B cell (primary cell): Measurements from ENCODE around the gene GRK6. TPM values are rescaled to one million over a fixed set of nuclear protein-coding genes. Genes with fewer than 3 reads are reported as not detected.
A peak's percentile ranks its signal among the peaks of the same experiment; 100 is the strongest.

Experiments used
- ATAC-seq: fragments of 200-7000 bp; cut with Tn5 transposase; one replicate; pipeline ENCODE4 v1.10.0; 2021; ENCODE audit warnings: low read depth, mild to moderate bottlenecking, moderate number of reproducible peaks, moderate library complexity
- CTCF ChIA-PET: fragments of 350-600 bp; sonication (Branson Sonifier 250); formaldehyde crosslinking; loops from one replicate; lab custom pipeline; 2021; ENCODE audit warnings: antibody characterized with exemption, inconsistent platforms; lab: Charles Lee
- POLR2A ChIA-PET: fragments of 350-600 bp; sonication (Branson Sonifier 250); formaldehyde crosslinking; loops from one replicate; lab custom pipeline; 2021; ENCODE audit warnings: antibody characterized with exemption; lab: Charles Lee
- DNase-seq: peaks from one replicate; pipeline ENCODE4 v3.0.0; 2013
- H2AFZ ChIP-seq: 2 replicates; pipeline ENCODE4 v1.6.1; 2012; ENCODE audit warnings: mild to moderate bottlenecking, low read depth, low read length; ENCODE audit not compliant: insufficient read depth, poor library complexity, severe bottlenecking
- H3K27ac ChIP-seq, 2 donors: 1 replicate in 1 of 2; 2 replicates in 1 of 2; pipeline ENCODE4 v1.5.1; 2012 to 2013; ENCODE audit warnings: low read length in 2 of 2, mild to moderate bottlenecking in 2 of 2, moderate library complexity in 1 of 2
- H3K27me3 ChIP-seq, 4 experiments: fragments of 200-600 bp in 1 of 4; sonication (generic) in 1 of 4; replicated peaks in 1 of 4; 1 replicate in 2 of 4; 2 replicates in 2 of 4; pipeline versions ENCODE4 v1.6.1 to v1.7.0; 2013 to 2016; ENCODE audit warnings: low read length in 3 of 4, mild to moderate bottlenecking in 2 of 4, mixed read lengths in 1 of 4, moderate library complexity in 1 of 4; ENCODE audit not compliant: insufficient read depth in 4 of 4, control insufficient read depth in 3 of 4; ENCODE audit errors: control extremely low read depth in 1 of 4
- H3K36me3 ChIP-seq, 2 experiments: replicated peaks in 1 of 2; 1 replicate in 1 of 2; 2 replicates in 1 of 2; pipeline versions ENCODE4 v1.6.1 to v1.7.1; 2013; ENCODE audit warnings: low read length in 1 of 2; ENCODE audit not compliant: insufficient read depth in 2 of 2, control insufficient read depth in 1 of 2; ENCODE audit errors: control extremely low read depth in 1 of 2, extremely low read depth in 1 of 2
- H3K4me1 ChIP-seq, 2 donors: fragments of 200-600 bp in 1 of 2; sonication (generic) in 1 of 2; 1 replicate in 1 of 2; 2 replicates in 1 of 2; pipeline versions ENCODE4 v1.5.1 to v1.6.1; 2013 to 2017; ENCODE audit warnings: low read length in 2 of 2; ENCODE audit not compliant: control insufficient read depth in 2 of 2, insufficient read depth in 2 of 2
- H3K4me2 ChIP-seq: replicated peaks from 2 replicates; pipeline ENCODE3; 2012; ENCODE audit warnings: mild to moderate bottlenecking, low read depth, low read length; ENCODE audit not compliant: poor library complexity, severe bottlenecking
- H3K4me3 ChIP-seq, 5 experiments: fragments of 200-600 bp in 1 of 5; sonication (generic) in 1 of 5; 1 replicate in 3 of 5; 2 replicates in 2 of 5; pipeline versions ENCODE4 v1.5.1 to v1.7.0; 2011 to 2016; ENCODE audit warnings: low read length in 4 of 5, mild to moderate bottlenecking in 4 of 5, low read depth in 2 of 5, control low read depth in 1 of 5, moderate library complexity in 1 of 5; ENCODE audit not compliant: insufficient read depth in 1 of 5; ENCODE audit errors: control extremely low read depth in 1 of 5, extremely low read depth in 1 of 5
- H3K79me2 ChIP-seq: fragments of 200-600 bp; sonication (generic); one replicate; pipeline ENCODE4 v1.6.0; 2016; ENCODE audit warnings: low read length; ENCODE audit not compliant: control insufficient read depth, insufficient read depth
- H3K9ac ChIP-seq: fragments of 200-600 bp; sonication (generic); 2 replicates; pipeline ENCODE4 v1.6.1; 2017; ENCODE audit warnings: mild to moderate bottlenecking, low read length, moderate library complexity
- H3K9me3 ChIP-seq, 3 donors: one replicate each; pipeline versions ENCODE4 v1.6.1 to v1.7.1; 2013; ENCODE audit warnings: low read length in 2 of 3; ENCODE audit not compliant: control insufficient read depth in 2 of 3, insufficient read depth in 1 of 3; ENCODE audit errors: control extremely low read depth in 1 of 3
- H4K20me1 ChIP-seq: 2 replicates; pipeline ENCODE4 v1.6.0; 2012; ENCODE audit warnings: mild to moderate bottlenecking, low read length; ENCODE audit not compliant: insufficient read depth, control insufficient read depth, poor library complexity, severe bottlenecking
- H3K27ac Mint-ChIP-seq: one replicate; pipeline ENCODE4 v1.8.0; 2021; ENCODE audit warnings: mixed read lengths
- H3K27me3 Mint-ChIP-seq: one replicate; pipeline ENCODE4 v1.8.0; 2021; ENCODE audit warnings: mixed read lengths
- H3K4me1 Mint-ChIP-seq: one replicate; pipeline ENCODE4 v1.8.0; 2021; ENCODE audit warnings: mixed read lengths
- H3K4me3 Mint-ChIP-seq: one replicate; pipeline ENCODE4 v1.8.0; 2021; ENCODE audit warnings: mixed read lengths
- H3K9me3 Mint-ChIP-seq: one replicate; pipeline ENCODE4 v1.8.0; 2022; ENCODE audit warnings: mixed read lengths; ENCODE audit not compliant: insufficient read depth
- EZH2 ChIP-seq: IDR thresholded peaks from 2 replicates; pipeline ENCODE4 v1.6.1; 2012; ENCODE audit warnings: borderline replicate concordance, low read depth, mild to moderate bottlenecking, moderate library complexity, low read length; ENCODE audit not compliant: insufficient read depth, poor library complexity, severe bottlenecking
- whole genome bisulfite sequencing: methylation state at CpG from one replicate; pipeline ENCODE4 v1.1.5; 2013; ENCODE audit warnings: missing lambda C conversion rate; ENCODE audit not compliant: insufficient coverage; 5-methylcytosine and 5-hydroxymethylcytosine counted together
- intact Hi-C: fragments of 100-400 bp; cut with micrococcal nuclease; formaldehyde crosslinking; loops from one replicate; pipeline ENCODE4 v1.10.0; 2022
- polyA minus RNA-seq: library from RNA; depleted of rRNA, polyadenylated mRNA; stranded (reverse); fragments of >200 nt; gene quantifications from 2 replicates; pipeline ENCODE4 v1.2.3, GENCODE V29; 2012
- polyA plus RNA-seq: library from polyadenylated mRNA; depleted of rRNA; stranded (reverse); fragments of >200 nt; gene quantifications from 2 replicates; pipeline ENCODE4 v1.2.3, GENCODE V29; 2012
- total RNA-seq, 2 donors: library from RNA; stranded (reverse); fragments of 120-200 nt in 1 of 2; gene quantifications; 1 replicate in 1 of 2; 2 replicates in 1 of 2; pipeline versions ENCODE4 v1.2.3 to v1.2.4, GENCODE V29; 2013 to 2022
- TF ChIP-seq, protein P1 (sequence below): fragments of 200-600 bp; IDR thresholded peaks from one replicate; pipeline ENCODE4 v1.8.0; 2022; ENCODE audit warnings: antibody characterized with exemption, mild to moderate bottlenecking

GRK6 gene
- total RNA-seq (155 and 165 TPM in 2 replicates), polyA plus RNA-seq (150 and 173 TPM in 2 replicates), polyA minus RNA-seq (271 and 332 TPM in 2 replicates)
- total RNA-seq (2013) = 143 TPM

DNA sequence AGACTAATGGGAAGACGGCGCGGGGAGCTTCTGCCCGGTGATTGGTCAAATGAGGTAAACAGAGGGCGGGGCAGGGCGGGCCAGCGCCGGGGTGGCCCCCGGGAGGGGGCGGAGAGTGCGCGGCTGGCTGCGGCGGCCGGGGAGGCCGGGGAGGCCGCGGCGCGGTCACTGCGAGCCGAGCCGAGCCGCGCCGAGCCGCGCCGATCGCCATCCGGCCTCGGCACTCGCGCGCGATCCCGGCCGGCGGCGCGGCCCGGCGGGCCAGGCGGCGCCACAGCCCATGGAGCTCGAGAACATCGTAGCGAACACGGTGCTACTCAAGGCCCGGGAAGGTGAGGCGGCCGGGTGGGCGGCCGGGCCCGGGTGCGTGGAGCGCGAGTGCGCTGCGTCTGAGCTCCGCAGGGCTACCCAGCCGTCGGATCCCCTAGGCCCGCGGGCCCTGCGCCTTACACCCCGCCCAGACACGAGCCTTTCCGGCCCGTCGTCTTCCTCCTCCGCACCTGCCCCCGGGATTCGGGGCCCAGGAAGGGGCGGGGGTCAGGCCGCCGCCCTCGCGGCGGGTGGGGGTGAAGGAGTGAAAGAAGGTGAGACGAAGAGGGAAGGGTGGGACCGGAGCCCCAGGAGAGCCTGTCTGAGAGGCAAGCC, at the start of gene GRK6:
TSS of gene GRK6 (plus strand) at position 111 of the 645 bp plus-strand sequence. CDS start at position 281, 170 bp downstream.
- H3K9me3 ChIP-seq = no peaks in the 10 kb centered on the region
- H2AFZ ChIP-seq = peak within 1 kb of the TSS; percentile 95
- peaks cover 40% of the 10 kb centered on the region for H4K20me1 ChIP-seq
- WGBS = under 1% methylated on average over 80 of the region's 82 CpGs
- no peaks in the 10 kb centered on the region for H3K27me3 ChIP-seq
- H3K36me3 ChIP-seq = peaks cover 0 to 30% of the 10 kb centered on the region in 2 experiments
- peak within 1 kb of the TSS; percentile 97 for H3K27ac Mint-ChIP-seq
- intact Hi-C loops = loop anchor here (1.0 to 5.0 kb wide), 9 partner anchors 20 to 884 kb away; partner anchors contain the start of genes B4GALT7, LMAN2, PDLIM7 and PRR7
- H3K79me2 ChIP-seq = peaks cover 39% of the 10 kb centered on the region
- H3K9me3 Mint-ChIP-seq = no peaks in the 10 kb centered on the region
- ChIA-PET CTCF (interaction anchor here (0.9 to 12.4 kb wide), 7 partner anchors 10 to 112 kb away, joined by 3 to 152 read pairs (median 11); partner anchors contain the start of gene PRR7), POLR2A (interaction anchor here (0.6 to 2.6 kb wide), 14 partner anchors 17 to 1065 kb away, joined by 3 to 34 read pairs (median 4); partner anchors contain the start of genes DOK3 and PRR7)
- H3K4me3 Mint-ChIP-seq = peak within 1 kb of the TSS; percentile 94
- ATAC-seq (peak; percentile 2), DNase-seq (peak; percentile 84)
- H3K4me1 Mint-ChIP-seq = peaks cover 56% of the 10 kb centered on the region
- H3K4me2 ChIP-seq = peak within 1 kb of the TSS; percentile 90
- H3K27me3 Mint-ChIP-seq = no peaks in the 10 kb centered on the region
- peak within 1 kb of the TSS; percentile 82 to 96 for H3K27ac ChIP-seq
- TF ChIP-seq EZH2 = no peak
- TF ChIP-seq, protein P1, sequence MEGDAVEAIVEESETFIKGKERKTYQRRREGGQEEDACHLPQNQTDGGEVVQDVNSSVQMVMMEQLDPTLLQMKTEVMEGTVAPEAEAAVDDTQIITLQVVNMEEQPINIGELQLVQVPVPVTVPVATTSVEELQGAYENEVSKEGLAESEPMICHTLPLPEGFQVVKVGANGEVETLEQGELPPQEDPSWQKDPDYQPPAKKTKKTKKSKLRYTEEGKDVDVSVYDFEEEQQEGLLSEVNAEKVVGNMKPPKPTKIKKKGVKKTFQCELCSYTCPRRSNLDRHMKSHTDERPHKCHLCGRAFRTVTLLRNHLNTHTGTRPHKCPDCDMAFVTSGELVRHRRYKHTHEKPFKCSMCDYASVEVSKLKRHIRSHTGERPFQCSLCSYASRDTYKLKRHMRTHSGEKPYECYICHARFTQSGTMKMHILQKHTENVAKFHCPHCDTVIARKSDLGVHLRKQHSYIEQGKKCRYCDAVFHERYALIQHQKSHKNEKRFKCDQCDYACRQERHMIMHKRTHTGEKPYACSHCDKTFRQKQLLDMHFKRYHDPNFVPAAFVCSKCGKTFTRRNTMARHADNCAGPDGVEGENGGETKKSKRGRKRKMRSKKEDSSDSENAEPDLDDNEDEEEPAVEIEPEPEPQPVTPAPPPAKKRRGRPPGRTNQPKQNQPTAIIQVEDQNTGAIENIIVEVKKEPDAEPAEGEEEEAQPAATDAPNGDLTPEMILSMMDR = no peak
- peak within 1 kb of the TSS; percentile 68 to 88 (median 78) for H3K4me3 ChIP-seq
- H3K4me1 ChIP-seq = peaks cover 54 to 56% of the 10 kb centered on the region in 2 donors
- H3K9ac ChIP-seq = peak within 1 kb of the TSS; percentile 82
